Ovary (tissue), 3 donors: ENCODE measurements around the gene RNF2.

ENCODE experiments used
- EP300 ChIP-seq: sonication (generic); formaldehyde crosslinking; IDR thresholded peaks from one replicate; pipeline ENCODE4 v1.6.1; 2017; ENCODE audit warnings: antibody characterized with exemption
- POLR2A ChIP-seq: fragments of 450-650 bp; IDR thresholded peaks from one replicate; pipeline ENCODE4 v1.6.1; 2017; ENCODE audit warnings: antibody characterized with exemption, mild to moderate bottlenecking, moderate library complexity
- TF ChIP-seq, protein P1 (sequence below), 3 donors: fragments of 450-650 bp in 2 of 3; fragments of 200-600 bp in 1 of 3; IDR thresholded peaks; one replicate each; pipeline versions ENCODE4 v1.5.1 to v1.8.0; 2016 to 2022; ENCODE audit warnings: antibody characterized with exemption in 3 of 3, mild to moderate bottlenecking in 1 of 3
- donor health status: DM: no; HTN: no; CAD: no.

DNA sequence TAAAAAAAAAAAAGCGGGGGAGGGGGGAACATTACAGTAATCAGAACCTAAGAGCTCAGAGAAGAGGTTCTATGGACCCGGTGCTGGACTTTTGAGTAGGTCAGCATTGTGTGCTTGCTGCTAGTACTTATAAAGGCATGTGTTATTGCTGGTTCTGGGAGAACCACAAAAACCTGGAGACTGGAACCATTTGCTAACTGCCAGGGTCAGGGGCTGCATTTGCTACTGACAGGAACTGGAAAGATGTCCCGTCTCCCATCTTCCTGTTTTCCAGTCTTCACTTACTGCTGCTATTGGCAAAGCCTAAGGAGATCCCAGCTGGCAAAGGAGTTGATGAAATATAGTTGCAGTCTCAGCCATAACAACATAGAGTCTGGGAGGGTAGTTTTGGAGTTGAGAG, 4.3 kb downstream of the RNF2 start:
- TF ChIP-seq, protein P1, sequence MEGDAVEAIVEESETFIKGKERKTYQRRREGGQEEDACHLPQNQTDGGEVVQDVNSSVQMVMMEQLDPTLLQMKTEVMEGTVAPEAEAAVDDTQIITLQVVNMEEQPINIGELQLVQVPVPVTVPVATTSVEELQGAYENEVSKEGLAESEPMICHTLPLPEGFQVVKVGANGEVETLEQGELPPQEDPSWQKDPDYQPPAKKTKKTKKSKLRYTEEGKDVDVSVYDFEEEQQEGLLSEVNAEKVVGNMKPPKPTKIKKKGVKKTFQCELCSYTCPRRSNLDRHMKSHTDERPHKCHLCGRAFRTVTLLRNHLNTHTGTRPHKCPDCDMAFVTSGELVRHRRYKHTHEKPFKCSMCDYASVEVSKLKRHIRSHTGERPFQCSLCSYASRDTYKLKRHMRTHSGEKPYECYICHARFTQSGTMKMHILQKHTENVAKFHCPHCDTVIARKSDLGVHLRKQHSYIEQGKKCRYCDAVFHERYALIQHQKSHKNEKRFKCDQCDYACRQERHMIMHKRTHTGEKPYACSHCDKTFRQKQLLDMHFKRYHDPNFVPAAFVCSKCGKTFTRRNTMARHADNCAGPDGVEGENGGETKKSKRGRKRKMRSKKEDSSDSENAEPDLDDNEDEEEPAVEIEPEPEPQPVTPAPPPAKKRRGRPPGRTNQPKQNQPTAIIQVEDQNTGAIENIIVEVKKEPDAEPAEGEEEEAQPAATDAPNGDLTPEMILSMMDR (IDR thresholded peaks at IDR 0.05): no peak
- TF ChIP-seq EP300: no peak
- TF ChIP-seq POLR2A: no peak
